C4-2B (cell line): ENCODE data around the gene MINDY4.

Experiments used
- ZFX ChIP-seq: fragments of 450-650 bp; IDR thresholded peaks from 2 replicates; pipeline ENCODE4 v1.6.1; 2017
- TF ChIP-seq, protein P1 (sequence below): fragments of 450-650 bp; conservative IDR thresholded peaks from 2 replicates; pipeline ENCODE4 v1.5.1; 2017; ENCODE audit warnings: mild to moderate bottlenecking

DNA sequence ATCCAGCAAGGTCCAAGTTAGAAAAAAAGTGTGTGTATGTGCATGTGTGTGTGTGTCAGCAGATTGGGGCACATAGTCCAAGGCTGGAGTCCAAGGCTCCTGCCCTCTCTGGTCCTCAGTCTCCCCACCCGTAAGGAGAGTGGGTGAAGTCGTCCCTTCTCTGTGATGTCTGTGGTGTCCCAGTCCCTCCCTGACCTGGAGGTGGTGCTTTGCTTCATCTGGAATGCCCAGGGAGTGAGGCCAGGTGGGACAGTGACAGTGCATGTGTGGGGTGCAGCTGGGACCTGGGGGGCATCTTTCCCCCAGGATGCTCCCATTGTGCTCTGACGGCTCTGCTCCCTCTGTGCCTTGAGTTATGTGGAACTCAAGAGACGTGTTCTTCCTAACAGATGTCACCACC is 158.5 kb downstream of the MINDY4 start:
- TF ChIP-seq, protein P1, sequence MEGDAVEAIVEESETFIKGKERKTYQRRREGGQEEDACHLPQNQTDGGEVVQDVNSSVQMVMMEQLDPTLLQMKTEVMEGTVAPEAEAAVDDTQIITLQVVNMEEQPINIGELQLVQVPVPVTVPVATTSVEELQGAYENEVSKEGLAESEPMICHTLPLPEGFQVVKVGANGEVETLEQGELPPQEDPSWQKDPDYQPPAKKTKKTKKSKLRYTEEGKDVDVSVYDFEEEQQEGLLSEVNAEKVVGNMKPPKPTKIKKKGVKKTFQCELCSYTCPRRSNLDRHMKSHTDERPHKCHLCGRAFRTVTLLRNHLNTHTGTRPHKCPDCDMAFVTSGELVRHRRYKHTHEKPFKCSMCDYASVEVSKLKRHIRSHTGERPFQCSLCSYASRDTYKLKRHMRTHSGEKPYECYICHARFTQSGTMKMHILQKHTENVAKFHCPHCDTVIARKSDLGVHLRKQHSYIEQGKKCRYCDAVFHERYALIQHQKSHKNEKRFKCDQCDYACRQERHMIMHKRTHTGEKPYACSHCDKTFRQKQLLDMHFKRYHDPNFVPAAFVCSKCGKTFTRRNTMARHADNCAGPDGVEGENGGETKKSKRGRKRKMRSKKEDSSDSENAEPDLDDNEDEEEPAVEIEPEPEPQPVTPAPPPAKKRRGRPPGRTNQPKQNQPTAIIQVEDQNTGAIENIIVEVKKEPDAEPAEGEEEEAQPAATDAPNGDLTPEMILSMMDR, result no peak
- no peak for TF ChIP-seq ZFX
